Endothelial cell of umbilical vein (primary cell): Measurements from ENCODE around the gene CLDN9. TPM values are rescaled to one million over a fixed set of nuclear protein-coding genes. Genes with fewer than 3 reads are reported as not detected.

ENCODE experiments used
- BruUV-seq: library from RNA; stranded (reverse); fragments of 400-500 nt; replicated peaks from 2 replicates; lab custom pipeline; 2021; lab: Mats Ljungman, UMichigan
- CTCF ChIA-PET: fragments of 300-600, 350-600 bp; sonication (Branson Sonifier 250); formaldehyde crosslinking; loops from one replicate; lab custom pipeline; 2021; ENCODE audit warnings: antibody characterized with exemption, inconsistent platforms; lab: Charles Lee
- POLR2A ChIA-PET: fragments of 300-600, 350-600 bp; sonication (Branson Sonifier 250); formaldehyde crosslinking; loops from one replicate; lab custom pipeline; 2021; ENCODE audit warnings: antibody characterized with exemption, inconsistent platforms; lab: Charles Lee
- DNase-seq: peaks from one replicate; pipeline ENCODE4 v3.0.0-alpha.2; 2011; ENCODE audit warnings: low read depth, low spot score
- FAIRE-seq: peaks from 2 replicates; lab custom pipeline; 2011; peaks lifted over from hg19 to GRCh38; lab: Jason Lieb, UNC
- H2AFZ ChIP-seq: 2 replicates; pipeline ENCODE4 v1.6.0; 2012; ENCODE audit warnings: low read depth, low read length, control low read depth, inconsistent platforms
- H3K27ac ChIP-seq: 2 replicates; pipeline ENCODE4 v1.5.1; 2011; ENCODE audit warnings: low read depth, mild to moderate bottlenecking, control low read depth, low read length, moderate library complexity; ENCODE audit not compliant: insufficient read depth
- H3K27me3 ChIP-seq, 2 experiments: 2 replicates each; pipeline versions ENCODE4 v1.6.0 to v1.6.1; 2011; ENCODE audit warnings: low read length in 2 of 2, mixed read lengths in 1 of 2; ENCODE audit not compliant: control insufficient read depth in 2 of 2, insufficient read depth in 2 of 2
- H3K36me3 ChIP-seq, 2 experiments: 2 replicates in 1 of 2; 3 replicates in 1 of 2; pipeline ENCODE4 v1.5.1; 2011; ENCODE audit warnings: low read length in 2 of 2, mild to moderate bottlenecking in 1 of 2, moderate library complexity in 1 of 2; ENCODE audit not compliant: control insufficient read depth in 2 of 2, insufficient read depth in 2 of 2; ENCODE audit errors: extremely low read depth in 1 of 2
- H3K4me1 ChIP-seq: 3 replicates; pipeline ENCODE4 v1.5.1; 2011; ENCODE audit warnings: mild to moderate bottlenecking, low read length; ENCODE audit not compliant: control insufficient read depth, insufficient read depth; ENCODE audit errors: extremely low read depth
- H3K4me2 ChIP-seq: 2 replicates; pipeline ENCODE4 v1.6.1; 2011; ENCODE audit warnings: low read length, control low read depth, mixed read lengths; ENCODE audit not compliant: insufficient read depth
- H3K4me3 ChIP-seq, 3 experiments: fragments of 200-600 bp in 1 of 3; sonication (generic), shearing (Covaris generic) in 1 of 3; replicated peaks in 1 of 3; 2 replicates each; pipeline ENCODE4 v1.5.1; 2011 to 2016; ENCODE audit warnings: control low read depth in 3 of 3, low read length in 3 of 3, mild to moderate bottlenecking in 2 of 3, inconsistent platforms in 1 of 3, low read depth in 1 of 3, moderate library complexity in 1 of 3; ENCODE audit not compliant: insufficient read depth in 1 of 3
- H3K79me2 ChIP-seq: 2 replicates; pipeline ENCODE4 v1.6.0; 2012; ENCODE audit warnings: low read length, inconsistent platforms; ENCODE audit not compliant: control insufficient read depth, insufficient read depth
- H3K9ac ChIP-seq: replicated peaks from 2 replicates; pipeline ENCODE3; 2011; ENCODE audit warnings: low read length, control low read depth; ENCODE audit not compliant: insufficient read depth; ENCODE audit errors: extremely low read depth
- H3K9me1 ChIP-seq: replicated peaks from 3 replicates; pipeline ENCODE4 v1.6.0; 2011; ENCODE audit warnings: mild to moderate bottlenecking, low read length; ENCODE audit not compliant: control insufficient read depth, insufficient read depth; ENCODE audit errors: extremely low read depth
- H3K9me3 ChIP-seq: replicated peaks from 2 replicates; pipeline ENCODE4 v1.5.1; 2012; ENCODE audit warnings: low read length, inconsistent platforms; ENCODE audit not compliant: control insufficient read depth, insufficient read depth
- H4K20me1 ChIP-seq: replicated peaks from 2 replicates; pipeline ENCODE3; 2011; ENCODE audit warnings: mild to moderate bottlenecking, low read length; ENCODE audit not compliant: control insufficient read depth, insufficient read depth; ENCODE audit errors: extremely low read depth
- POLR2AphosphoS5 ChIP-seq: IDR thresholded peaks from 2 replicates; pipeline ENCODE4 v1.6.1; 2012; ENCODE audit warnings: low read depth, mild to moderate bottlenecking, control low read depth, low read length, moderate library complexity; ENCODE audit not compliant: insufficient read depth
- dilution Hi-C: fragments of 300-500 bp; cut with MboI; formaldehyde crosslinking; loops from one replicate; pipeline ENCODE4 v1.15.0; 2019; ENCODE audit warnings: low sequenced_read_pairs; ENCODE audit not compliant: extremely low pct_ligation_motif_present
- intact Hi-C: fragments of 100-400 bp; cut with micrococcal nuclease; formaldehyde crosslinking; loops from one replicate; pipeline ENCODE4 v1.10.0; 2022
- polyA plus RNA-seq, 4 experiments: library from polyadenylated mRNA; depleted of rRNA in 3 of 4; stranded (reverse) in 3 of 4; unstranded in 1 of 4; fragments of >200 nt; gene quantifications; 2 replicates each; pipeline versions ENCODE4 v1.2.1 to v1.2.3, GENCODE V29; 2011 to 2012; ENCODE audit warnings: missing spikeins in 1 of 4
- total RNA-seq: library from RNA; stranded (reverse); gene quantifications from 2 replicates; pipeline ENCODE4 v1.2.3, GENCODE V29; 2021
- TF ChIP-seq, protein P1 (sequence below), 2 donors: IDR thresholded peaks; 1 replicate in 1 of 2; 2 replicates in 1 of 2; pipeline ENCODE4 v1.5.1; 2011; ENCODE audit warnings: low read length in 2 of 2, mild to moderate bottlenecking in 2 of 2, moderate library complexity in 2 of 2, control low read depth in 1 of 2, inconsistent platforms in 1 of 2, low read depth in 1 of 2; ENCODE audit not compliant: insufficient read depth in 1 of 2; ENCODE audit errors: extremely low read depth in 1 of 2

CLDN9 gene
- total and polyA plus RNA-seq, 2 donors (not counting 3 experiments of a cell fraction or from before 2014, with no cell fraction given) = 0.06 TPM; not detected in 1

DNA sequence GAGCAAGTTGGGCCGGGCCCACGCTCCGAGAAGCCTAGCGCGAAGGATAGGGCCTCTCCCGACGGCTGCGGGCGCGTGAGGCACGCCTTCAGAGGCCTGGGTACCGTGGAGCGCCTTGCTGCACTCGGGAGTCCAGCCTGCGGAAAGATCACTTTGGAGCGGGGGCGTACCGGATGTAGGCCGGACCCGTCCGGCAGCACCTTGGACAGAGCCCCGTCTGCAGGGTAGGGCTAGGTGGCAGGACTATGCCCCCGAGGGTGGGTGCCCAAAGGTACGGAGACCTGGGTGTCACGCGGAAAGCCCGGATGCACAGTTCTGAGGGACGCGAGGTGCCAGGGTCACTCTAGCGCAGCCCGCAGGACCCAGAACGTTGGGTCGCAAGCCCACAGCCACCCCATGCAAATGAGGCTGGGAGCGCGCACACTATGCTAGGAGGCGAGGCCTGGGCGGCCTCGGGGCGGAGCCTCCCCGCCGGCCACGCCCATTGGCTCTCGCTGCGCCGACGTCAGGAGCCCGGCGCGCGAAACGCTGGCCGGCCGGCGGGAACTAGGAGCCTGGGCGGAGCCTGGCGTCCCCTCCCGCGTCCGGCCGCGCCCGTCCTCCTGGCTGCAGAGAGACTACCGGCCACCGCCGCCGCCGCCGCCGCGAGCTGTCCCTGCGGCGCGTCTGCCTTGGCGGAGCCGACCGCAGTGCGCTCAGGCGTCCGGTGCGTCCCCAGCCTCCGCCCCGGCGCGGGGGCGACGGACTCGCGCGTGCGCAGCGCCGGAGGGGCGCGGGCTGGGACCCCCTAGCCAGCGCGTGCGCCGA is 43.8 kb upstream of the CLDN9 start, which contains the start of gene PAQR4:
Gene PAQR4, plus strand, starts transcription at position 611 of the 807 bp plus-strand sequence. CDS start 327 bp downstream, outside the sequence.
- intact Hi-C loops = loop anchor here (1.0 kb wide), 2 partner anchors 11 to 51 kb away; partner anchors contain the start of genes PKMYT1 and TNFRSF12A
- CTCF ChIA-PET = interaction anchor here (0.9 to 2.4 kb wide), 7 partner anchors 9 to 130 kb away, joined by 3 to 10 read pairs (median 4); partner anchors contain the start of gene PKMYT1

More for the DNA sequence above, 43.8 kb upstream of the CLDN9 start, which contains the start of gene PAQR4:
- DNase-seq = peak; percentile 88
- H3K9me3 ChIP-seq = no peaks in the 10 kb centered on the region
- H4K20me1 ChIP-seq = no peaks in the 10 kb centered on the region
- POLR2A ChIA-PET = no interaction called here
- no peaks in the 10 kb centered on the region for H3K9me1 ChIP-seq
- BruUV-seq = no TSS peak
- dilution Hi-C loops = no loop called here
- peak within 1 kb of the TSS; percentile 87 for H2AFZ ChIP-seq
- FAIRE-seq = peak; percentile 91
- H3K27me3 ChIP-seq = peaks cover 18 to 39% of the 10 kb centered on the region in 2 experiments
- H3K4me3 ChIP-seq = peak within 1 kb of the TSS; percentile 58 to 94 (median 61)
- peak within 1 kb of the TSS; percentile 65 for H3K9ac ChIP-seq
- peak within 1 kb of the TSS; percentile 77 for H3K4me2 ChIP-seq
- H3K4me1 ChIP-seq = peaks cover 16% of the 10 kb centered on the region
- peaks cover 12% of the 10 kb centered on the region for H3K79me2 ChIP-seq
- H3K27ac ChIP-seq = peak within 1 kb of the TSS; percentile 20
- no peaks in the 10 kb centered on the region for H3K36me3 ChIP-seq
- peak; percentile 22 for TF ChIP-seq POLR2AphosphoS5
- TF ChIP-seq, protein P1, sequence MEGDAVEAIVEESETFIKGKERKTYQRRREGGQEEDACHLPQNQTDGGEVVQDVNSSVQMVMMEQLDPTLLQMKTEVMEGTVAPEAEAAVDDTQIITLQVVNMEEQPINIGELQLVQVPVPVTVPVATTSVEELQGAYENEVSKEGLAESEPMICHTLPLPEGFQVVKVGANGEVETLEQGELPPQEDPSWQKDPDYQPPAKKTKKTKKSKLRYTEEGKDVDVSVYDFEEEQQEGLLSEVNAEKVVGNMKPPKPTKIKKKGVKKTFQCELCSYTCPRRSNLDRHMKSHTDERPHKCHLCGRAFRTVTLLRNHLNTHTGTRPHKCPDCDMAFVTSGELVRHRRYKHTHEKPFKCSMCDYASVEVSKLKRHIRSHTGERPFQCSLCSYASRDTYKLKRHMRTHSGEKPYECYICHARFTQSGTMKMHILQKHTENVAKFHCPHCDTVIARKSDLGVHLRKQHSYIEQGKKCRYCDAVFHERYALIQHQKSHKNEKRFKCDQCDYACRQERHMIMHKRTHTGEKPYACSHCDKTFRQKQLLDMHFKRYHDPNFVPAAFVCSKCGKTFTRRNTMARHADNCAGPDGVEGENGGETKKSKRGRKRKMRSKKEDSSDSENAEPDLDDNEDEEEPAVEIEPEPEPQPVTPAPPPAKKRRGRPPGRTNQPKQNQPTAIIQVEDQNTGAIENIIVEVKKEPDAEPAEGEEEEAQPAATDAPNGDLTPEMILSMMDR (IDR thresholded peaks at IDR 0.05; ENCODE audit: extremely low read depth in 1 of 2, insufficient read depth in 1 of 2, low read depth in 1 of 2, low read length in 2 of 2) = no peak
